Measurements from ENCODE around the gene TENT4A.

TENT4A gene

DNA sequence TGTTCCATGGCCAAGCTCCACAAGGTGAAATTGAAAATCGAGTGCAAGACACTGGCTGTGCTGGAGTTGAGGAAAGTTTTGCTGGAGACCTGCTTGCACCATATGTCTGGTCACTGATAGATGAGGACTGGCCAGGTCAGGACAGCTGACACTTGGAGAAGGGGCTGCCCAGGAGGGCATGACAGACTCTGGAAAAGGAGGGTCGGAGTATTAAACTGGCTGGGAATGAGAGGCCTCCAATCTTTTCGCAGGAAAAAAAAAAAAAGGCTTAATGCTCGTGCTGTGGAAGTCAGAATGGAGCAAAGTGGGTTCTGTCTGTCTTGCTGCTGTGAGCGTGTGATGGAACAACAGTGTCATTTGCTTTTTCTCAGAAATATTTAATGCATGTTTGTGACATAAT lies 5.5 kb downstream of the TENT4A start:
- no peak for DNase-seq

DNA sequence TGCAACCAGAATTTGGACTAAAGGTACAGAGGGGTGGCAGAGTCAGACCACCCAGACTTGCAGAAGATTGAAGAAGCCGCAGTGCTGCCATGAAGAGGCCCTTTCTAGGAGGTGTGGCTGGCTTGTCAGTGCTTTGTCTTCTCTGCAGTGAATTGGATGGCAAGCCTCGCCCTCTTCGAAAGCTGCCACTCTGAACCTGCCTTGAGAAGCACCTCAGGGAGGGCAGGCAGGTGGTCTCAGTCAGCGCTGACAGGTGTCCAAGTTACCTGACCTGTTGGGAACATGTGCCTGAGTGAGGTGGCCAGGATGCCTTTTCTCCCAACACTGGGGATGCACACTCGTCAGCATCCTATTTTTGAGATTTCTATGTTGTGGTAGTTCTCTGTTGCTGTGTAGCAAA lies 6.2 kb downstream of the TENT4A start:
- no peak for DNase-seq

DNA sequence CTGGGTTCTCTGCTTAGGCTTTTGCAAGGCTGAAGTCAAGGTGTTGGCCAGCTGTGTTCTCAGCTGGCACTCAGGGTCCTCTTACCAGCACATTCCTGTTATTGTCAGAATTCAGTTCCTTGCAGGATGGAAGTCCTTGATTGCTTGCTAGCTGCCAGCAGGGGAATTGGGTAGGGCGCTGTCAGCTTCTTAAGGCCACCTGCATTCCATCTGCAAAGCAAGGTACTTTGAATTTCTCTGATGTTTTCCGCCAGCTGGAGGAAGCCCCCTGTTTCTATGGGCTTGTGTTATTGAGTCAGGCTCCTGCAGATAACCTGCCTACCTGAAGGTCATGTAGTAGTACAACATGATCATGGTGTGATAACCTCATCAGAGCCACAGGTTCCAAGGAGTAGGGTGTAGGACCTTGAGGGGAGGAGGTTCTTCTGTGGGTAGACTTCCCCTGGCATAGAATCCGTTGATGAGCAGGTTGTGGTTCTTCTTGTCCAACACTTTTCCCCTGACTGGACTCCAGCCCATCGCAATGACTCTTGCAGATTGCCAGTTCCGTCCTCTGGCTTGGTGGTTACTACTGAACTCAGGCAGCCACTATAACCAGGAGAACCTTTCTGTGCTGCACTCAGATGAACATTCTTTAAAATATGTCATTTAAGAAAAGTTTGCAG lies 6.8 kb downstream of the TENT4A start:
- DNase-seq = no peak

GRCh38 chr5:6720561-6720921 lies 7.3 kb downstream of the TENT4A start:
- no peak for DNase-seq

- DNase-seq = no peak
Observed at GRCh38 chr5:6721442-6721841, 8.2 kb downstream of the TENT4A start.

- no peak for DNase-seq
Observed at GRCh38 chr5:6722015-6722414, 8.8 kb downstream of the TENT4A start.

DNA sequence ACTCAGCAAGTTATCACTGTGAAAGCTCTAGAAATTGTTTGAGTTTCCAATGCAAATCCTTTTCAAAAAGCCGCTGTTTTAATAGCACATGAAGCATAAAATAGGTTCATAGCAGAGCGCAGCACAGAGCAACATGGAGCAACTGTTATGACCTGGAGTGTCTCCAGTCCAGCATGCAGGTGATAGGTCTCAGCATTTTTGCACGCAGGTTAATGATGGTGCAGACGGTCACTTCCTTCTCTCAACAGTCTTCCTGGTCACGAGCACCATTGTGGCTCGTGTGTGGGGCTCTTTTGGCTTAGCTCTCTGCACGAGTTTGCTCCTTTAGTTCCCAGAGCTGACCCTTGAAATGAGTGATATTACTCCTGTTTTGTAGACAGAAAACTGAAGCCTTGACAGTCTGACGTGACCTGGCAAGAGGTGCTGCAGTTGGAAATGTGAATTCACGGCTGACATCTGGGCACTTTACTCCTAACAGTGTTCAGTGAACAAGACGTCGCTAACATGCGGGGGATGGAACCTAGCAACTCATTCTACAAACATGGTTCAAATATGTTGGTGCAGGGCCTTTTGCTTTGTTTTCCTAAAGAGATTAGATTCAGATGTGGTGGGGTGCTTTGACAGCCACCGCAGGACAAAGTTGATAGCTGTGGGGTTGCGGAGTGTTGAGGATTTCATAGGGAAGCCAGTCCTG lies 10.0 kb downstream of the TENT4A start:
- no peak for DNase-seq

- no peak for DNase-seq
Observed at GRCh38 chr5:6723816-6724300, 10.6 kb downstream of the TENT4A start.

DNA sequence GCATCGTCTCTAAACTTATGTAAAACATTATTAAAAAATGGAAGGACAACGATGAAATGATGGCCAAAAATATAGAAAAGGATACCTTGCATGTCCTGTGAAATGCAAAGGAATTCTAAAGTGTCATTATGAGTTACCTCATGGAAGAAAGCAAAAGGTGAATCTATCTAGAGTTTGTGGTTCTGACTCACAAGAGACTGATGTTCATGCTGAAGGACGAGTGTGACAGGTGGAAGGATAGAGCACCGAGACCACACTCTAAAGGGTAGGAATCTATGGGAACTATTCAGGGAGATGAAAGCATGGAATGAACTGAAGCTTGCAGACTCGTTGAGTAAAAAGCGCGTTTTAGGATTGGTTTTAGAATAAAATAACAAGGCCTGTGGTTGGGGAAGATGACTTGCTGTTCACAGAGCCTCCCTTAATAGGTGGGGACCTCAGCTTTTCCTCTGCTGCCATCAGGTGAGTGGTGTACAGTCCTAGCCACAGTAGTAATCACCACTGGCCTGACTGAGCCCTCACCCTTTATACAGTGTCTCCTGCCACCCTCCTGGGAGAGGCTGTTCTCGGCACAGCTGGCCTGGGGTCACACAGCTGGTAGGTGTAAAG lies 11.2 kb downstream of the TENT4A start:
- no peak for DNase-seq

- no peak for DNase-seq
Observed at GRCh38 chr5:6725421-6725820, 12.2 kb downstream of the TENT4A start.

- no peak for DNase-seq
Observed at GRCh38 chr5:6726006-6726405, 12.8 kb downstream of the TENT4A start.

GRCh38 chr5:6727231-6727630 lies 14.0 kb downstream of the TENT4A start:
- no peak for DNase-seq

DNA sequence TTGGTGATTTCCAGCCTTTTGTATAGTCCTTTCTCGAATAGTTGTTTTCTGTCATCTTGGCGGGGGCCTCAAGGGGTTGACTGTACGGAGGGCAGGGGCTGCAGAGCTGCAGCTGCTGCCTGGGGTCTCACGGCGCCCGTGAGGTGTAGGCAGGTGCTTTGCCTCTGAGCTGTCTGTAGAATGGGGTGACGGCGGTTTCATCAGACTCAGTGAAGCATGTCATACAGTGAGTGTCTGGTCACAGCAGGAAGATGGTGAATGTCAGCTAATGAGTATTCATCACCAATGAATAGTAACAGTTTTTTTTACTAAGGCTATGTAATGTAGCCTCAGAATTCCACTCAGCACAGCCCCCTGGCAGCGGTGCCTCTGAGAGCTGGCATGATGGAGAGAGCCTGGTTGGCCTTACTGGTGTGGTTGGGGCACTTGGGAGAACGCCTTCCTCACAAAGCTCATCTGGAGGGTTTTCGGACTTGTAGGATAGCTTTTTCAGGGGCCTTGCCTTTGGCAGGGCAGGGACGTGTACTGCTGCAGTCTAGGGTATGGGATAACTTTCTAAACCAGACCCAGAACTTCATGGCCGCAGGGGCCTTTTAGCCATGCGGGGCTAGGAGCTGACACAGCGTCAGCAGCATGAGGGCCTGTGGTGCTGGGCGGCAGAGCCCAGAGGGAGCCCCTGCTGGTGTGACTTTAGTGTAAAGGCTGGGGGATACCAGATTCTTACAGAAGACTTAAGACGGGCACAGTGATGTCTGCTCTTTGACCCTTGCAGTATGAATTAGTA lies 15.0 kb downstream of the TENT4A start:
- DNase-seq = no peak

DNA sequence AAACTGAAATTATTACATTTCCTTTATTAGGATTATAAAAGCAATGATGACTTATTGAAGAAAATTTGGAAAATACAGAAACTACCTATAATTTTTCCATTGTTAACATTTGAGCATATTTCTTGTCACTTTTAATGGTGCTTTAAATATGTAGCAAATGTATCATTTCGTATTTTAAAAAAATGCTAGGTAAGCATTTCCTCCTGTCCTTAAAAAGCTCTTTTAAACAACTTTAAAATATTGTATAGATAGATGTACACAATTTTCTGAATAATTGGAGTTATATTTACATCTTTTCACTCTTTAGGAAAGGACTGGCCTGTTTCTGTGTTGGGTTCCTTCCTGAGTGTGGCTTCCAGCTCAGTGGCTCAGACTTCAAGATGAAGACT lies 15.6 kb downstream of the TENT4A start:
- DNase-seq = no peak

- no peak for DNase-seq
Observed at GRCh38 chr5:6729386-6730310, 16.4 kb downstream of the TENT4A start.

- DNase-seq = no peak
Observed at GRCh38 chr5:6730407-6730806, 17.2 kb downstream of the TENT4A start.

GRCh38 chr5:6730807-6731206 lies 17.6 kb downstream of the TENT4A start:
- DNase-seq = no peak

- no peak for DNase-seq
Observed at GRCh38 chr5:6731465-6732237, 18.4 kb downstream of the TENT4A start.

DNA sequence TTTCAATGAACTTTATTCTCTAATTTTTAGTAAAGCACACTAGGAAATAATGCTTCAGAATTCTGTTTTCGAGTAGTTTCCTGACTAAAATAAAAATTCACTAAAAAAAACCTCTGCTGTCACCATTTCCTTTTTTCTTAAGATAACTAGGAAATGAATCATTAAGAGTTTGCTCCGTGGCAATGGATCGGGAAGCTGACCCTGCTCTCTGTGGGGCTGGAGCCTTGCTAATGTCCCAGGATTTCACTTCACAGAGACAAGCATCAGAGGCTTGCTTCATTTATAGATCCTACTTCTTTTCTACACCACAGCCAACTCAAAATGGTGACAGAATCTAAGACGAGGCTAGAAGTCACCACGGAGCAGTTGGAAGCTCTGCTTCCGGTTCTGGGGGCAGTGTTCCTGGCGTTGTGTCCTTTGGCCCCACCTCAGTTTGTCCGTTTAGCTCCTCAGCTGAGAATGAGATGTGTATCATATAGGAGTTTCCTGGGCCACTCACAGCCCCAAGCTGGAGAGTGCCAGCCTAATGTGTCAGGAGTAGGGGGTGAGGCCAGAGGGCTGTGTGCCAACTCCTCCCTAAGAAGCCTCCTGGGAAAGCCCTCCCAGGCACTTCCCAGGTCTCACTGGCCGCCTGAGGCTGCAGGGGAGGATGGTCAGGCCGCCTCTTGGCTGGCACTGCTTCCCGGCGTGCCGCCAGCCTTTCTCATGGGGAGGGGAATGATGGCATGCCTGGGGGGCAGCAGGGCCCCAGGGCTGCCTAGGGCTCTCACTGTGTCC lies 19.6 kb downstream of the TENT4A start:
- DNase-seq = no peak

- no peak for DNase-seq
Observed at GRCh38 chr5:6733411-6734242, 20.4 kb downstream of the TENT4A start.

All from NCI-H510A (cell line).